HG03108 (cell line): ENCODE results near the gene DNAJC4.

Experiments
- ATAC-seq: cut with Tn5 transposase; IDR thresholded peaks from one replicate; pipeline ENCODE4 v1.9.1; 2021; ENCODE audit warnings: moderate library complexity; ENCODE audit not compliant: unreplicated experiment

Gene DNAJC4

DNA sequence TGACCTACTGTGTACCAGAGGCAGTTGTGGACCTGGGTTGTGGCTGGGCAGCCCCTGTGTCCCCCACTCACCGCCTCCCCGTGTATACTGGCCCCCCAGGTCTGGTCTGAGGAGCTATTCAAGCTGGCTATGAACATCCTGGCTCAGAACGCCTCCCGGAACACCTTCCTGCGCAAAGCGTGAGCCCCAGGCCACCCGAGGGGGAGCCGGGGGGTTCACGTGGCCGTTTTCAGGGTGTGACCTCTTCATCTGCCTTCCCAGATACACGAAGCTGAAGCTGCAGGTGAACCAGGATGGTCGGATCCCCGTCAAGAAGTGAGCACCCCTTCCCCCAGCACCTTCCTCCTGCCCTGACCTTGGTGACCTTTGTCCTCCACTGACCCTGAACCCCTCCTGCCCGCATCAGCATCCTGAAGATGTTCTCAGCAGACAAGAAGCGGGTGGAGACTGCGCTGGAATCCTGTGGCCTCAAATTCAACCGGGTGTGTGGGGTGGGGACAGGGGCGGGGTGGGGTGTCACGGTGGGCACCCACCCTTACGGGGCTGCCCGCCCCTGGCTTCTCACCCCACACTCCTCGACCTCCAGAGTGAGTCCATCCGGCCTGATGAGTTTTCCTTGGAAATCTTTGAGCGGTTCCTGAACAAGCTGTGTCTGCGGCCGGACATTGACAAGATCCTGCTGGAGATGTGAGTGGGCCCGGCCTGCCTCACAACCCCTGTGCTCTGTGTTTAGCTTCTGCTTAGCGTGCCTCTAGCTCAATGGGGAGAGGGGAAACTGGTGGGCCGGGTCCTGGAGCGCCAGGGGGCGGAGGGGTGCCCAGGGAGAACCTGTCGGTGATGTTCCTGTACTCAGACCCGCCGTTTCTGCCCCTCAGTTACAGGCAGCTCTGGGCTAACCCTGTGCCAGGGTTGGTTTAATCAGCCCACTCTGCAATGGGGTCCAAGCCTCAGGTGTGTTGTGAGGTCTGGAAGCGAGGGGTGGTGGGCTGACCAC lies 25.1 kb downstream of the DNAJC4 start:
- no peak for ATAC-seq

DNA sequence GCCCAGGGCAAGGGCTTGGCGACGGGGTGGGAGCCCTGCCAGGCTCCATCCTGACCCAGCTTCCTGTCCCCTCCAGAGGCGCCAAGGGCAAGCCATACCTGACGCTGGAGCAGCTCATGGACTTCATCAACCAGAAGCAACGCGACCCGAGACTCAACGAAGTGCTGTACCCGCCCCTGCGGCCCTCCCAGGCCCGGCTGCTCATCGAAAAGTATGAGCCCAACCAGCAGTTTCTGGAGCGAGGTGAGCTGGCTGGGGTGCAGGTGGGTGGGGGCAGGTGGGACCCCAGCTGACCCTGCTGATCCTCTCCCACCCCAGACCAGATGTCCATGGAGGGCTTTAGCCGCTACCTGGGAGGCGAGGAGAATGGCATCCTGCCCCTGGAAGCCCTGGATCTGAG lies 26.0 kb downstream of the DNAJC4 start:
- no peak for ATAC-seq

DNA sequence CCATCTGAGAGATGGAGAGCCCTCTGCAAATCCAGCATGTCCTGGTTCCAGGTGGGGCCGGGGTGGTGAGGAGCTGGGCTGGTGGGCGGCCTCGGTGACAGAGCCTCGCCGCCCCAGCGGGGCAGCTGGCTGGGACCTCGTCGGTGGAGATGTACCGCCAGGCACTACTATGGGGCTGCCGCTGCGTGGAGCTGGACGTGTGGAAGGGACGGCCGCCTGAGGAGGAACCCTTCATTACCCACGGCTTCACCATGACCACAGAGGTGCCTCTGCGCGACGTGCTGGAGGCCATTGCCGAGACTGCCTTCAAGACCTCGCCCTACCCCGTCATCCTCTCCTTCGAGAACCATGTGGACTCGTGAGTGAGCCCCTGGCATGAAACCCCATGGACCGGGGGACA lies 28.0 kb downstream of the DNAJC4 start:
- no peak for ATAC-seq

DNA sequence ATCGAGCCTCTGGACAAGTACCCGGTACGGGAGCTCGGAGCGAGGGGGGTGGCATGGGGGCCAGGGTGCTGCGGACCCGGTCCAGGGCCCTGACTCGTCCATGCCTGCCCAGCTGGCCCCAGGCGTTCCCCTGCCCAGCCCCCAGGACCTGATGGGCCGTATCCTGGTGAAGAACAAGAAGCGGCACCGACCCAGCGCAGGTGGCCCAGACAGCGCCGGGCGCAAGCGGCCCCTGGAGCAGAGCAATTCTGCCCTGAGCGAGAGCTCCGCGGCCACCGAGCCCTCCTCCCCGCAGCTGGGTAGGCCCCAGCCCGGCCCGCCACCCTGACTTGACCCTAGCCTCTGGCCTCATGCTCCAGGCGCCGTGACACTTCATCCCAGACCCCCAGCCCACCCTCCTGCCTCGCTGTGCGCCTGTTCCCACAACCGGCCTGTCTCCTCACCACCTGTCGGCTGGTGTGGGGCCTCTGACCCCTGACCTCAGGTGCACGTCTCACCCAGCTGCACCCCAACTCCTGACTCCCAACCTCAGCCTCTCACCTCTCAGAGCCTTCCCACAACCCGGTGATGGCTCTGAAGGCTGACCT lies 28.7 kb downstream of the DNAJC4 start:
- ATAC-seq, result no peak

DNA sequence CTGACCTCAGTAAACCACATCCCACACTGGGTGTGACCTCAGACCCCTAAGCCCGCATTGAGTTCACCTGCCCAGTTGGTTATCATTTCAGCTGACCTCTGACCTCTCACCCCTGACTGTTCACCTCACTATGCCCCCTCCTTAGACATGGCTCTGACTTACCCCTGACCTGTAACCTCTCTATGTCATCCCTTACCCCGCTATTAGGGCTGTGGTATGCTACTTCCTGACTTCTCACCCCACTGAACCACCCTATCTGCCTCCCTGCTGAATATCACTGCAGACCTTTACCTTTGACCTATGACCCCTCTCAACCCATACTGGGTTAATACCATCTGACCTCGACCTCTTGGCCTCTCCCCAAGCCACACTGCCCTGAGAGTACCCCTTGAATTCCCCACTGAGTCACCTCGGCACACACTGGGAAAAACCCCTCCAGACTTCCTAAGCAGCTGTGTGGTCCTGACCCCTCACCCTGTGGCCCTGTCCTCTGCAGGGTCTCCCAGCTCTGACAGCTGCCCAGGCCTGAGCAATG lies 29.3 kb downstream of the DNAJC4 start:
- no peak for ATAC-seq

DNA sequence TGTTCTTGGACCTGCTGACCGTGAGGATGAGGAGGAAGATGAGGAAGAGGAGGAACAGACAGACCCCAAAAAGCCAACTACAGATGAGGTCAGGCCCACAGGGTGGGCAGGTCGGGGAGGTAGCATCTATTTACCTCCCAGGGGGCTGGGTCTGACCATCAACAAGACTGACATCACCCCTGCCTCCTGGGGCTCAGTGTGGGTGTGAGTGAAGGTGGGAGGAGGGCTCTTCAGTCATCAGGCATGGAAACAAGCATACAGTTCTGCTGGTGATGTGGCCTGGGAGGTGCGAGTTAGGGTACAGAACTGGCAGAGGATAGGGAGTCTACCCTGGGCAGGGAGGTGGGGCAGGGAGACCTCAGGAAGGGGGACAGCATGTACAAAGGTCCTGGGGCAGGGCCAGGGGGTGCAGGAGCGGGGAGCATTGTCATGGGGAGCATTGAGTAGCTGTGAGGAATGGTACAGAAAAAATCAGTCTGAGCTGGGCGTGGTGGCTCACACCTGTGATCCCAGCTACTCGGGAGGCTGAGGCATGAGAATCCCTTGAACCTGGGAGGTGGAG lies 29.9 kb downstream of the DNAJC4 start:
- no peak for ATAC-seq

DNA sequence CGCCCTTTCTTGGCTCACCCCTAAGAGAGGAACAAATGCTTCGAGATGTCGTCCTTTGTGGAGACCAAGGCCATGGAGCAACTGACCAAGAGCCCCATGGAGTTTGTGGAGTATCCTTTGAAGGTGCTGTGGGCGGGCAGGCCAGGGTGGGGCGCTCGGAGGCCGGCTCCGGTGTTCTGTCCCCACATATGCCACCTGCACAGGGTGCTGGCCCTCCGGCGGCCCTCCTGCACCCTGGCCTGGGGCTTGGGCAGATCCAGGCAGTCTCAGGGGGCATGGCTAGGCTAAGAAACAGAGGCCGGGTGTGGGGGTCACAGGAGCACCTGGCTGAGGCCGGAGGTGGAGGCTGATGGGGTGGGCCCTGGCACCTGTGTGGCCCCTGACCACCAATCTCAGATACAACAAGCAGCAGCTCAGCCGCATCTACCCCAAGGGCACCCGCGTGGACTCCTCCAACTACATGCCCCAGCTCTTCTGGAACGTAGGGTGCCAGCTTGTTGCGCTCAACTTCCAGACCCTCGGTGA lies 31.3 kb downstream of the DNAJC4 start:
- no peak for ATAC-seq

DNA sequence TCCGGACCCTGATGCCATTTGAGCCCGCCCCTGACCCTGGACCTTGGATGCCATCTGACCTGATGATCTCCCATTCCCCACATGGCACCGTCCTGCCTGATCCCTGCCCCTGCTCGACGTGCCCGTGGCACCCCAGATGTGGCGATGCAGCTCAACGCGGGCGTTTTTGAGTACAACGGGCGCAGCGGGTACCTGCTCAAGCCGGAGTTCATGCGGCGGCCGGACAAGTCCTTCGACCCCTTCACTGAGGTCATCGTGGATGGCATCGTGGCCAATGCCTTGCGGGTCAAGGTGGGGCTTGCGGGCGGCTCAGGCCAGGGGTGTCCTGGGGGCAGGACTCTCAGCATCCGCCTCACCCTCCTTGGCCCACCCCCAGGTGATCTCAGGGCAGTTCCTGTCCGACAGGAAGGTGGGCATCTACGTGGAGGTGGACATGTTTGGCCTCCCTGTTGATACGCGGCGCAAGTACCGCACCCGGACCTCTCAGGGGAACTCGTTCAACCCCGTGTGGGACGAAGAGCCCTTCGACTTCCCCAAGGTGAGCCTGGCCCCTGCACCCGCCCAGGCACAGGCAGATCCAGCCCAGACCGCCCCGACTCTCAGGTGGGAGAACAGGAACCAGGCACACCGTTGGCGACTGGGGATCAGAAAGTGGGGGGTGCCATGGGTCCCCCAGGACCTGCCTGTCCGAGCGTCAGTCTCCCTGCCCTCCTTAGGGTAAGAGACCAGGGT lies 32.1 kb downstream of the DNAJC4 start:
- no peak for ATAC-seq

DNA sequence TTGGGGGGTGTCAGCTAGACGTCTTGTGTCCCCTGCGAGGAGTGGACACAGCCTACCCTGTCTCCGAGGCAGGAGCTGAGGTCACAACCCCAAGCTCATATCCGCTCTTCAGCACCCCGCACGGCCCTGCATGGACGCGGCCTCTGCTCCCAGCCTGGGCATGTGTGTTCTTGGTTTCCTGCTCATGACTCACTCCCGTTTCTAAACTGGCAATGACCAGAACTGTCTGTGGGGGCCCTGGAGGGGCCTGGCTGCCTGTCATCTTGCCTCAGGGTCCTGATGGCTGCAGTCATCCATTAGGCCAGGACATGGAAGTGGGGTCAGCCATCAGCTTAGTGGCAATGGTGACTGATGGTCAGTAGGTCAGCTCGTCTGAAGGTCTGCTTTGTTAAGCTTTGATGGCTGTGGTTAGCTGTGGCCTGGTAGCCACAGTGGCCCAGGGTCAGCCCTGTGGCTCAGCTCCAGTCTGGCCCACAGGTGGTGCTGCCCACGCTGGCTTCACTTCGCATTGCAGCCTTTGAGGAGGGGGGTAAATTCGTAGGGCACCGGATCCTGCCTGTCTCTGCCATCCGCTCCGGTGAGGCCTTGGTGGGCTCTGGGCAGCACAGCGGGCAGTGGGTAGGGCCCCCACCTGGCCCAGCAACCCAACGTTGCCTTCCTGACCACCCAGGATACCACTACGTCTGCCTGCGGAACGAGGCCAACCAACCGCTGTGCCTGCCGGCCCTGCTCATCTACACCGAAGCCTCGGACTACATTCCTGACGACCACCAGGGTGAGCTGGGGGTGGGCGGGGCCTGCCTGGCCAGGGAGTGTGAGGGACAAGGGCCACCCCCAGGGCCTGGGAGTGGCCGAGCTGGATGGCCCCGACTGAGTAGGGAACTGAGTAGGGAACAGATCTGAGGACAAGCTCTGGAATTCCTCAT lies 32.9 kb downstream of the DNAJC4 start:
- no peak for ATAC-seq

DNA sequence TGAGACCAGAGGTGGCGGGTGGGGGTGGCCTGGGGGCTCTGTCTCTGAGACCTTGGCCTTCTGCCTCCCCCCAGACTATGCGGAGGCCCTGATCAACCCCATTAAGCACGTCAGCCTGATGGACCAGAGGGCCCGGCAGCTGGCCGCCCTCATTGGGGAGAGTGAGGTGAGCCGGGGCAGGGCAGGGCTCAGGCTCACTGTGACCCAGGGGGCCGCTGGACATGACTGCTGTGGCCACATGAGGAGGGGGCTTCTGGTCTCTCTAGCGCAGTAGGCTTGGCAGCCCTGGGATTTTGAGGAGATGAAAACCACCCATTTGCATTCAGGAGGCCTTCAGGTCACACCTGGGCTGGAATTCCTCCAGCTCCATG lies 33.6 kb downstream of the DNAJC4 start:
- no peak for ATAC-seq

DNA sequence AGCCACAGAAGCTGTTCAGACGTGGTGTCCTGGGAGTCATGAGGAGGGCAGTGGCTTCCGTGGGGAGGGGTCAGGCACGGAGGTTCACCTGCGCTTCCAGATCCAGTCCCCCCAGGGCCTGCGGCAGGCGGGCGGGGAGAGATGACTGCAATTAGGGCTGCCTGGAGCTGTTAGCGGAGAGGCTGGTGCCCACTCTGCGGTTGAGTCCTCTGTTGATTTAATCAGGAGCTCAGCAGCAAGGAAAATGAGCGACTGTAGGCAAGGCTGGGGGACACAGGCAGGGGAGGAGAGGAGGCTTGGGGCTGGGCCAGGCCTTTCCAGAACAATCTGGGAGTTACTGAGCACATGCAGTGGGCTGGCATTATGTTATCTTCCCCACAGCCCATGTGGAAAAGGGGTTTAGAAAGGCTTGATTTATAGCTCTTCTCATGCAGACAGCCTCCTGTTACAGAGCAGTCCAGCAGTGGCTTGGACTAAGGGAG lies 34.1 kb downstream of the DNAJC4 start:
- ATAC-seq, result no peak

DNA sequence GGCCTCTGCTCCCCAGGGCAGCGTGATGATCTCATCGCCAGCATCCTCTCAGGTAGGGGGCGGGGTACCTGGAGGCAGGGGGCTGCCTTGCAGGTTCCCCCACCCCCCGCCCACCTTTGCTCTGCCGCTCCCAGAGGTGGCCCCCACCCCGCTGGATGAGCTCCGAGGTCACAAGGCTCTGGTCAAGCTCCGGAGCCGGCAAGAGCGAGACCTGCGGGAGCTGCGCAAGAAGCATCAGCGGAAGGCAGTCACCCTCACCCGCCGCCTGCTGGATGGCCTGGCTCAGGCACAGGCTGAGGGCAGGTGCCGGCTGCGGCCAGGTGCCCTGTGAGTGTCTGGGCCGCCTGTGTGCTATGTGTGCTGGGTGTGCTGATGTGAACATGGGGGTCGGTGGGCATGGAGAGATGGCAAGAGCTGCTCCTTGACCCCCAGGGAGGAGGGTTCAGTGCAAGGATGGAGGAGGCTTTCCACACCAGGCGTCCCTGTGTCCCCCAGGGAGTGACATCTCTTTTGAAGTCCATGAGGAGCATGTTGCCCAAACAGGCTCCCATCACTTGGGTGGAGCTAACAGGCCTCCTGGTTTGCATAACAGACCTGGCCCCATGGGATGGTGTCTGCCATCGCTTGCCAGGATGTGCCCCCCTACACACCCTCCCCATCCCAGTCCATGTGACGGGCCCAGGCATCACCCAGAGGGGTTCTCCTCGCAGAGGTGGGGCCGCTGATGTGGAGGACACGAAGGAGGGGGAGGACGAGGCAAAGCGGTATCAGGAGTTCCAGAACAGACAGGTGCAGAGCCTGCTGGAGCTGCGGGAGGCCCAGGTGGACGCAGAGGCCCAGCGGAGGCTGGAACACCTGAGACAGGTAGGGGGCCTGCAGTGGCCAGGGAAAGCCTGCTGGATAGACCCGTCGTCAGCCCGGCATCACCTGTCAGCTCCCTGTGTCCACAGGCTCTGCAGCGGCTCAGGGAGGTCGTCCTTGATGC lies 35.1 kb downstream of the DNAJC4 start:
- ATAC-seq, result no peak

DNA sequence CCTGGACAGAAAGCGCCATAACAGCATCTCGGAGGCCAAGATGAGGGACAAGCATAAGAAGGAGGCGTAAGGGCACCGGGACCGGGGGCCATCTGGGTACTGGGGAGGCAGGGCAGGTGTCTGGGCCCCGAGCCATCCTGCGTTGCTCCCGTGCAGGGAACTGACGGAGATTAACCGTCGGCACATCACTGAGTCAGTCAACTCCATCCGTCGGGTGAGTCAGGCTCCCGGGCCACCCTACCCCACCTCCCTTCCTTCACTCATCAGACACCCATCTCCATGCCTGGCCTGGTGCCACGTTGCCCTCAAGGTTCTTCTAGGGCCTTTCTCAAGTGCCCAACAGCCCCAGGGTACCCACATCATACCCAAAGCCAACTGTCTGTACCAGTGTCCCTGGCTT lies 36.0 kb downstream of the DNAJC4 start:
- no peak for ATAC-seq

DNA sequence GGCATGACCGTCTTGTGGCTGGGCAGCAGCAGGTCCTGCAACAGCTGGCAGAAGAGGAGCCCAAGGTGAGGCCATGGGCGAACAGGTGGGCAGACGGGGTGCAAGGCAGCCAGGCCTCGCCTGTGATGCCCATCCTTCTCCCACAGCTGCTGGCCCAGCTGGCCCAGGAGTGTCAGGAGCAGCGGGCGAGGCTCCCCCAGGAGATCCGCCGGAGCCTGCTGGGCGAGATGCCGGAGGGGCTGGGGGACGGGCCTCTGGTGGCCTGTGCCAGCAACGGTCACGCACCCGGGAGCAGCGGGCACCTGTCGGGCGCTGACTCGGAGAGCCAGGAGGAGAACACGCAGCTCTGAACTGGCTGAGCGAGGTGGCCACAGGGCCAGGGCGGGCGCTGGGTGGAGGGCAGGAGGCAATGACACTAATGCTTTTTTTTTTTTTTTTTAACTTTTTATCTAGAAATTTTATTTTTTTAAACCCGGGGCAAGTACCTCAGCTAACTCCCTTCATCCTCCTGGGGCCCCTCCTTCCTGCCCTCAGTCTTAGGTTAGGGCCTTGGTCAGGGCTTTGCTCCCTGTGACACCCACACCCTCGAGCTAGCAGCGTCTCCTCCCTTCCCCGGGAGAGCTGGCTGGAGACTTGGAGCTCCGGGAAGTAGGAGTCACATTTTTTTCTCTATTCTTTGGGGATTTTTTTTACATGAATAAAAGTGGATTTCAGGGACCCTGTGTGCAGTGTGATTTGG lies 37.0 kb downstream of the DNAJC4 start:
- ATAC-seq, result no peak

DNA sequence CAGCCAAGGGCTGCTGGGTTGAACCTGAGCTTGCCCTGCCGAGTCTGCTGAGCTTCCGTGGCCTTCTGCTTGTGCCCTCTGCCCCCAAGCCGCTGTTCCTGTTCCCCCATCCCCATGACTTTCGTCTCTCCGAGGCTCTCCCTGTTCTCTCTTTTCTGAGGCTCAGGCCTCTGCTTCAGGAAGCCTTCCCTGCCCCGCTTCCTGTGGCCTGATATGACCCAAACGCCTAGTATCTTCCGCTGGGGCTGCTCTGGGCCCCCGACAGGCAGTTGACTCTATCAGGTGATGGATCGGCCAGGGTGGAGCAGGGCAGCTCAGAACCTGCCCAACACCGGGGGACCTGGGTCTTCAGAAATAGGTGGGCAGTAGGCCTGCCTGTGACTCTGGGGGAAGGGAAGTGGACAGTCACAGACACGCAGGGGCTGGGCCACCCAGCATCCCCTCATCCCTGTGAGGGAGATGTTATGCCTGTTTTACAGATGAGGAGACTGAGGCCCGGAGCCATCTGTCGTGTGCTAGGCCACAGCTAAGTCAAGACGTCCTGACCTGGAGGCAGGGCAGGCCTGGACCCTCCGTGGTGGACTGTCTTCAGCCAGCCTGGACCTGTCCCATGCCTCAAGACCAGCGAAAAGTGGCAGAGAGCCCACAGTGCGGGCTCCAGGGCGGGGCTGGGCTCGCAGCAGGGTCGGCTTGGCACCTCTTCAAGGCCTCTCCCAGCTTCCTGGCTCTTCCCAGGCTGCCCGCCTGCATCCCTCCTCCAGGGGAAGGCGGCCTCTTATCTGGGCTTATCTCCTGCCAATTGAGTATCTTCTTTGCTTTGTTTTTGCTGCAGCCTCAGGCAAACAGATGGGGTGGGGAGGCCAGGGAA lies 37.9 kb downstream of the DNAJC4 start:
- ATAC-seq, result no peak

DNA sequence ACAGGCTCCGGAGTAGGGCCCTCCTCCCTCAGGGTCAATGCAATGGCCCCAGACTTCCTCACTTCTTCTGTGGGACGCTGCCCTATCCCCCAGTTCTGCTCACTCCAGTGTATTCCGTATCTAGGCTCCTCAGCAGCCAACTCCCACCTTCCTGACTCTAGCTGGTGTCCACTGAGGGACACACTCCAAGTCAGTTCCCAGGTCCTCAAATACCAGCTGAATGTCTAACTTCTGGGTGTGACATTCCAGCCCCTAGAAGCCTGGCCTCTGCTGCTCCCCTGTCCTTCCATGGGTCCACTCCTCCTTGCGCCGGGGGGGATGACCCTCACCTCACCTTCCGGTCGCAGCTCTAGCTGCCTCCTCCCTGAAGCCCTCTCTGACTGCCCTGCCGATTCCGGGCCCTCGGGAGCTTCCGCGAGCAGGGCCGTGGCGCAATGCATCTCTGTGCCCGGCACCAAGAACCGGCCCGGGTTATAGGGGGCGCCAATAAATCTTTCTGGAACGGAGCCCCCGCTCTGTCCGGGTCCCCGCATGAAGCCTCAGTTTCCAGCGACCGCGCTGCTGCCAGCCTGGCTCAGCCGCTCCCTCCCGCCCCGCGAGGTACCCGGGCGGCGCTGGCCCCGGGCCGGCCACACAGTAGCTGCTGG lies 38.7 kb downstream of the DNAJC4 start:
- peak; percentile 10 for ATAC-seq
